Chondrocyte (in vitro differentiated cells): ENCODE measurements around the gene E2F4. TPM values are rescaled to one million over a fixed set of nuclear protein-coding genes. Genes with fewer than 3 reads are reported as not detected.

Source experiments
- DNase-seq: peaks from one replicate; pipeline ENCODE4 v3.0.0; 2021; ENCODE audit warnings: mixed read lengths, low spot score
- H3K27ac Mint-ChIP-seq: one replicate; pipeline ENCODE4 v1.8.0; 2021; ENCODE audit warnings: mild to moderate bottlenecking, moderate library complexity, mixed read lengths; ENCODE audit not compliant: unreplicated experiment
- H3K27me3 Mint-ChIP-seq: 2 replicates; pipeline ENCODE4 v1.8.0; 2021; ENCODE audit warnings: low read depth, mixed read lengths
- H3K36me3 Mint-ChIP-seq: 2 replicates; pipeline ENCODE4 v1.8.0; 2021; ENCODE audit warnings: low read depth, mixed read lengths
- H3K4me1 Mint-ChIP-seq: 2 replicates; pipeline ENCODE4 v1.8.0; 2021; ENCODE audit warnings: low read depth, mild to moderate bottlenecking, mixed read lengths
- H3K4me3 Mint-ChIP-seq: one replicate; pipeline ENCODE4 v1.8.0; 2021; ENCODE audit warnings: mild to moderate bottlenecking, moderate library complexity, mixed read lengths; ENCODE audit not compliant: unreplicated experiment
- H3K9me3 Mint-ChIP-seq: 2 replicates; pipeline ENCODE4 v1.8.0; 2021; ENCODE audit warnings: low read depth, mixed read lengths
- CTCF ChIP-seq: fragments of 200-600 bp; sonication (generic); IDR thresholded peaks from 2 replicates; pipeline ENCODE4 v1.5.0; 2021; ENCODE audit warnings: antibody characterized with exemption, mild to moderate bottlenecking, moderate library complexity
- total RNA-seq: library from RNA; stranded (reverse); gene quantifications from 3 replicates; pipeline ENCODE4 v1.2.1, GENCODE V29; 2021

E2F4 gene
- total RNA-seq, 1 donor from 2014 or later: 33.4 TPM

- no peak for DNase-seq
- Mint-ChIP-seq H3K9me3 (no peaks in the 10 kb centered on the region), H3K4me1 (peaks cover 13% of the 10 kb centered on the region), H3K4me3 (no peak overlapping the region), H3K27ac (no peak overlapping the region), H3K36me3 (peaks cover 3% of the 10 kb centered on the region), H3K27me3 (no peaks in the 10 kb centered on the region)
- TF ChIP-seq CTCF: no peak
Measured at GRCh38 chr16:67211674-67212073, 19.7 kb downstream of the E2F4 start.

GRCh38 chr16:67212766-67213165, 20.8 kb downstream of the E2F4 start:
- Mint-ChIP-seq H3K9me3 (no peaks in the 10 kb centered on the region), H3K27me3 (no peaks in the 10 kb centered on the region), H3K4me1 (peaks cover 3% of the 10 kb centered on the region), H3K36me3 (peaks cover 8% of the 10 kb centered on the region), H3K4me3 (no peak overlapping the region), H3K27ac (no peak overlapping the region)
- no peak for TF ChIP-seq CTCF
- no peak for DNase-seq

DNA sequence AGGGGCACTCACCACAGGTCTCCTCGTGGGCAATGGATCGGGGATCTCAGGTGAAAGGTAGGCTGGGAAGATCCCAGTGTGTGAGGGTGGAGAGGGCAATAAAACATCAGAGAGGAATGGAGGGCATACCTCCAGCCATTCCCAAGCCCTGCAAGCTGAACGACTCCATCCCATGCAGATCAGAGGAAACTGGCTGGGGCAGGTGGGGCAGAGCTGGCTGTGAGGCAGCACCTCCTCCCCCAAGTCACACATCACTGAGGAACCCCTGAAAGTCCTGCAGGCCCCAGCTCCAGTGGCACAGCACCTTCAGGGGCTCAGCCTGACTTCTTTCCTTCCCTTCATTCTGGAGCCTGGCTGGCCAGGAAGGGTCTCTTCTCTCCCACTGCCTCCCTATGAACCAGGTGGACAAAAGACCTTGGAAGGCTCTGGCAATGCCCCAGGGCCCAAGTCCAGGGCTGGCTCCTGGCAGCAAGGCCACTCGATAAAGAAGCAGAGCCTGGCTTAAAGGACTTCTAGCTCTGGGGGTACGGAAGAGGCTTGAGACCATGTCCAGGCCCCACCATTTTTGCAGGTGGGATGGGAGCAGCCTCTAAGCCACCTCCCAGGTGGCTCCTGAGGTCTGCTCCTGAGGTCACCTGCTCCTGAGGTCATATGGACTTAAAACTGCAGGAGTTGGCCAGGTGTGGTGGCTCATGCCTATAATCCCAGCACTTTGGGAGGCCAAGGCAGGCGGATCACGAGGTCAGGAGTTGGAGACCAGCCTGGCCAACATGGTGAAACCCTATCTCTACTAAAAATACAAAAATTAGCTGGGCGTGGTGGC, 21.5 kb downstream of the E2F4 start:
- DNase-seq: no peak
- no peak overlapping the region for H3K27ac Mint-ChIP-seq
- H3K27me3 Mint-ChIP-seq: no peaks in the 10 kb centered on the region
- no peak for TF ChIP-seq CTCF
- no peak overlapping the region for H3K4me3 Mint-ChIP-seq
- H3K36me3 Mint-ChIP-seq: peaks cover 8% of the 10 kb centered on the region
- no peaks in the 10 kb centered on the region for H3K4me1 Mint-ChIP-seq
- no peaks in the 10 kb centered on the region for H3K9me3 Mint-ChIP-seq

DNA sequence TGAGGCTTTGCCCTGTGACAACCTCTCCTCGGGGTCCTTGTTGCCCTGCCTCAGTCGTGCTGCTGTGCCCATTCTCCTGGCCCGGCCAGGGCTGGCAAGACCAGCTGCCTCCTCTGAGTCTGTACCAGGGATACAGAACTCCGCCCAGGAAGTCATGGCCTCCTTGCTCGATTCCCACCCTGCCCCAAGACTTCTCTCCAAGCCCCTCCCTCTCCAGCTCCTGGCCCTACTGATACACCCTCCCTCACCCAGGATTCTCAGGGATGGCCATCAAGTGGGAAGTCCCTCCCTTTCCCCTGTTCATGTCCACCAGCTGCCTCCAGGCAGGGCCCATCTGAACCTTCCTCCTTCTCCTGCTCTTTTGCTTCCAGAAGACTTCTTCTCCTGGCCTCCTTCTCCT, 23.8 kb downstream of the E2F4 start:
- H3K4me3 Mint-ChIP-seq: no peak overlapping the region
- H3K27ac Mint-ChIP-seq: no peak overlapping the region
- H3K27me3 Mint-ChIP-seq: no peaks in the 10 kb centered on the region
- H3K4me1 Mint-ChIP-seq: no peaks in the 10 kb centered on the region
- DNase-seq: no peak
- no peak for TF ChIP-seq CTCF
- peaks cover 8% of the 10 kb centered on the region for H3K36me3 Mint-ChIP-seq
- H3K9me3 Mint-ChIP-seq: no peaks in the 10 kb centered on the region

DNA sequence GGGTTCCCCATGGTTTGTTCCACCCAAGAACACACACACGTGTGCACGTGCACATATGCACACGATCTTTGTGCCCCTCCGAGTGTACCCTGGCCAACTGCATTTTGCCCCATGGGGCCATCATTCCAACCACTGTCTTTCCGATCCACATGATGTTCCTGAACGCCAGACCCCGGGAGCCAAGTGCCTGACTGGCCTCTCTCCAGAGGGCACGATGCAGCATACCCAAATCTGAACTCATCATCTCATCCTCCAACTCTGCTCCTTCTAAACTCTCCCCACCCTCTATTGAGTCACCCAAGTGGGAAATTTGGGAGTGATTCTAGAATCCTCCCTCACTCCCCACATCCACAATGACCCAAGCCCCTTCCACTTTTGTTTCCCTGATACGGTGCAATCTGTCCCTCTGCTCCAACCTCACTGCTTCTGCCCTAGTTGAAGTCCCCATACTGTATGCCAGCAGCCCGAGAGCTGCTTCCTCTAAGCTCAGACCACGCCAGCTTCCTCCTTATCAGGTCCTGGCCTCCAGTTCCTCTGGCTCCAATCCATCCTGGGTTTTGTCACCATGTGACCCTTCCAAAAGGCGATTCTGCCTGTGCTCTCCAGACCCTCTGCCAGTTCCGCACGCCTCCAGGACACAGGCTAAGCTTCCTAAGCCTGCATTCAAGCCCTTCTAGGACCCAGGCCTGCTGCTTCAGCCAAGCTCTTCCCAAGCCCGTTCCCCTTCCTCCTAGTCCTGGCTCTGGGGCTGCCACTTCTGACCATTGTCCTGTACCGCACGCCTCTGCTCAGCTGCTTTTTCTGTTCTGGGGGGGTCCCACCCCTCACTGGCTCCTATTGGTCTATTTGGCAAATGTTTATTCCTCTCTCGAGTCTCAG, 24.9 kb downstream of the E2F4 start:
- H3K4me1 Mint-ChIP-seq: no peaks in the 10 kb centered on the region
- TF ChIP-seq CTCF: no peak
- H3K4me3 Mint-ChIP-seq: no peak overlapping the region
- H3K27ac Mint-ChIP-seq: no peak overlapping the region
- no peaks in the 10 kb centered on the region for H3K27me3 Mint-ChIP-seq
- H3K36me3 Mint-ChIP-seq: peaks cover 8% of the 10 kb centered on the region
- no peak for DNase-seq
- no peaks in the 10 kb centered on the region for H3K9me3 Mint-ChIP-seq
